NK-92 (cell line): ENCODE results near the gene ALDH2.
"Not testable (repeated sequence)": the region's sequence is repeated elsewhere in the genome, so short reads cannot be mapped to it uniquely, and the experiment has no call there.

Experiments used
- DNase-seq: peaks from one replicate; lab custom pipeline; 2025; ENCODE audit not compliant: unreplicated experiment; lab: John Stamatoyannopoulos, UW

The ALDH2 gene

DNA sequence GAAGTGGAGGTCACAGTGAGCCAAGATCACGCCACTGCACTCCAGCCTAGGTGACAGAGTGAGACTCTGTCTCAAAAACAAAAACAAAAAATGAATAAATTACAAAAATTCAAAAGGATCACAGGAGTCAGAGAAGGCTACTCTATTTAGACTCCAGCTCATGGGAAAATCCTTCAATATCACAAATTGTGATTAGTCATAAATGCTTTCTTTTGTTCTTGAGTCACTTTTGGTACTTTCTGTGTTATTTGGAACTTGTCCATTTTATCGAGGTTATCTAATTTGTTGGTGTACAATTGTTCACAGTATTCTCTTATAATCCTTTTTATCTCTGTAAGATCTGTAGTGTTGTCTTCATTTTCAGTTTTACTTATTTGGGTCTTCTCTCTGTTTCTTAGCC lies 18.9 kb downstream of the ALDH2 start:
- DNase-seq: no peak

DNA sequence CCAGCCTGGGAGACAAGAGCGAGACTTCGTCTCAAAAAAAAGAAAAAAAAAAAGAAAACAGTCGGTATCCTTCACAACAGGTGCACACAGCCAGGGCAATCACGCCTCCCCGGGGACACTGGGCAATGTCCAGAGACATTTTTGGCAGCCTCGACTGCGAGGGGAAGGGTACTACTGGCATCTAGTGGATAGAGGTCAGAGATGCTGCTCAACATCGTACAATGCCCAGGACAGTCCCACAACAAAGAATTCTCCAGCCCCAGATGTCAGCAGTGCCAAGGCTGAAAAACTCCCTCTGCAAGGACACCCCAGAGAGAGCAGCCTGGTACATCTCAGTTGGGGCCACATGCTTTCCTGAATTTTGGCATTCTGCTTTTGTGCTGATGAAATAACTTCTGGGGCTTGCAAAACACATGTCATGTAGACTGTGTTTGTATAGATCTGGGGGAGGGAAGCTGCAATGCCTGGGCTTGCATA lies 21.5 kb downstream of the ALDH2 start:
- DNase-seq: no peak

GRCh38 chr12:111789779-111790178 lies 23.0 kb downstream of the ALDH2 start:
- no peak for DNase-seq

DNA sequence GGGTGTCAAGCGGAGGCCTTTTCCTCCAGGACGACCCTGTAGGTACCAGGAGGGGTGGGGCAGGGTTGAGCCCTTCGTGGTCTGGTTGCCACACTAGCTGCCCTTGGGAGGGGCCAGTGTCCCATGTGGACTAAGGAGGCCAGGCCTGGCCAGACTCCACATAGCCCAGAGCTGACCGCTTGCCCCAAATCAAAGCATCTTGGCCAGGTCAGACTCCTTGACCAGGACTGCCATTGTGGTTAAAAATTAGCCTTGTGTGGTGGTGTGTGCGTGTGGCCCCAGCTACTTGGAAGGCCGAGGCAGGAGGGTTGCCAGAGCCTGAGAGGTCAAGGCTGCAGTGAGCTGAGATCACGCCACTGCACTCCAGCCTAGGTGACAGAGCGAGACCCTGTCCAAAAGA lies 24.8 kb downstream of the ALDH2 start:
- no peak for DNase-seq

DNA sequence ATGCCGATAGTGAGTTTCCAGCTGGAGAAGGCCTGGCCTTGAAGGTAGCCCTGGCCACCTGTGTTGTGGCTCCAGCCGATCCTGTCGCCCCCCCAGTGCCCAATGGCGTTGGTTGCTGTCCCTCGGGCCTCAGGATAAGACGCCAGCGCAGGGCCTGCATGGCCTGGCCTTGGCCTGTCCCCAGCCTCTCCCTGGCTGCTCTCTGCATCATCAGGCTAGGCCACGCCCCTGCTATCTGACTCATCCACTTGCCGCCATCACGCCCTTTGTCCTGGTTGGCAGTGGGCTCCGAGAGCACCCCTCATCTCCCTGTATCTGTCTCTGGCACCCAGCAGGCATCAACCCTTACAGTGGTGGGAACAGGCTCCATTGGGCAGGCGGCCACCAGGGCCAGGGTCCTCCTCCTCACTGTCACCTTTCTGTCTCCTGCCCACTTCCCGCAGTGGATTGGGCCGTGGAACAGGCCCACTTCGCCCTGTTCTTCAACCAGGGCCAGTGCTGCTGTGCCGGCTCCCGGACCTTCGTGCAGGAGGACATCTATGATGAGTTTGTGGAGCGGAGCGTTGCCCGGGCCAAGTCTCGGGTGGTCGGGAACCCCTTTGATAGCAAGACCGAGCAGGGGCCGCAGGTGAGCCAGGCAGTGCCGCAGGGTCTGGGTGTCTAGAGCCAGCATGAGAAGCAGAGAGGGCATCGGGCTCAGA lies 25.6 kb downstream of the ALDH2 start:
- no peak for DNase-seq

DNA sequence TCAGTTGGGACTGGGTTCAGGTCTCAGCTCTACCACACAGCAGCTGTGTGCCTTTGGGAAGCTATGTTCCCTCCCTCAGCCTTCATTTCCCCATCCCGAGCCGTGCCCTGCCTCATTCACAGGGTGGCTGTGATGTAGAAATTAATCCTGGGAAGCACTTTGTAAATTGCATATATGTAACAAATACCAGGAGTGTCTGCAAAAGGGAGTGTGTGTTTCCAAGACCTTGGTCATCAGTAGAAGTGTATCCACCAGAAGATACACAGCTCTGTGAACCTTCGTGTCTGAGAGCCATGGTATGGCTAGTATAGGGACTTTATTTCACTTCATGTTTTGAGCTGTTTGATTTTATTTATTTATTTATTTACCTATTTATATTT lies 26.1 kb downstream of the ALDH2 start:
- no peak for DNase-seq

DNA sequence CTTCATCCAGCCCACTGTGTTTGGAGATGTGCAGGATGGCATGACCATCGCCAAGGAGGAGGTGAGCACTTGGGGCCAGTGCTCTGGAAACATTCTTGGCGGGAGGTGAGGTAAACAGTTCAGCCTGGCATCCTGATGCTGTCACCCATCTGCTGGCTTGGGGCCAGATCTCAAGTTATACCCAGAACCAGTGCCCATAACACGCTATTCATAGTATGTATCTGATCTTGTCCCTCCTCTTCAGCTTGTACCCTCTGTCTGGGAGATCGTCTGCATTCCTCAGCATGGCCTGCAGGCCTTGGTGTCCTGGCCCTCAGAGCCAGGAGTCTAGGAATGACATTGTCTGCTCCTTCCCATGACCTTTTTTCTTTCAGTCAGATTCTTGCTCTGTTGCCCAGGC lies 31.4 kb downstream of the ALDH2 start:
- DNase-seq: no peak

DNA sequence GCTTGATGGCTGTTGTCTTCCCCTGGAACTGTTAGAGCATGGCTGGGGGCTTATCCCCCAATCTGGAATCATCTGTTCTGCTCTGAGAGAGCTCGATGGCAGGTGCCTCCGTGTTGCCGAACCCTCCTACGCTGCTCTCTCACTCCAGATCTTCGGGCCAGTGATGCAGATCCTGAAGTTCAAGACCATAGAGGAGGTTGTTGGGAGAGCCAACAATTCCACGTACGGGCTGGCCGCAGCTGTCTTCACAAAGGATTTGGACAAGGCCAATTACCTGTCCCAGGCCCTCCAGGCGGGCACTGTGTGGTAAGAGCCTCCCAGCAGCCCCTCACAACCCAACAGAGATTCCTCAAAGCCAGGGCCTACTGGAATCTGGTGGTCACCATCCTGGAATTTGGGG lies 33.0 kb downstream of the ALDH2 start:
- DNase-seq: no peak

DNA sequence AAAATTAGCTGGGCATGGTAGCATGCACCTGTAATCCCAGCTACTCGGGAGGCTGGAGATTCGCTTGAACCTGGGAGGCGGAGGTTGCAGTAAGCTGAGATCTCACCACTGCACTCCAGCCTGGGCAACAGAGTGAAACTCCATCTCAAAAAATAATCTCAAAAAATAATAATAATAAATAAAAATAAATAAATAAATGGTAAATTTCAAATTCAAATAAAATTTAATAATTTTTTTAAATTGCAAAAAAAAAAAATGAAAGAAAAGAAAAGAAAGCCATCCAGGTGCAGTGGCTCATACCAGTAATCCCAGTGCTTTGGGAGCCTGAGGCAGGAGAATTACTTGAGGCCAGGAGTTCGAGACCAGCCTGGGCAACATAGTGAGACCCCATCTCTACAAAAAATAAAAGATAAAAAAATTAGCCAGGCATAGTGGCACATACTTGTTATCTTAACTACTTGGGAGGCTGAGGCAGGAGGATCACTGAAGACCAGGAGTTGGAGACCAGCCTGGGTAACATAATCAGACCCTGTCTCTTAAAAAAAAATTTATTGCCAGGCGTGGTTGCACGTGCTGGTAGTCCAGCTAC lies 36.4 kb downstream of the ALDH2 start:
- no peak for DNase-seq

GRCh38 chr12:111803851-111804250 lies 37.1 kb downstream of the ALDH2 start:
- DNase-seq: no peak

DNA sequence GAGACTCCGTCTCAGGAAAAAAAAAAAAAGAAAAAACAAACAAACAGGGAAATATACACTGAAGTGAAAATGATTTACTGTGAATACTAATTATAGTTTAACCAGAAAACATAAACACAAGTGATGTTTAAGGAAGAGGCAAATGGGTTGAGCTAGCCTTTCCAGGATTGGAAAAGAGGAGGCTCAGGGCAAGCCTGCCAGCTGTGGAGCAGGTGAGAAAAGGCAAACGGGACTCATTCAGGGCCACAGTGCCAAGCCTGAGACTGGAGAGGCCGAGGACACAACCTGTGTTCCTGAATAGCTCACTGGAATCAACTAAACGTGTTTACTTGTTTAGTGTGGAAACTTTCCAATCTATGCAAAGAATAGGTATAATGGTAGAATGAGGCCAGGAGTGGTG lies 39.6 kb downstream of the ALDH2 start:
- DNase-seq: no peak

DNA sequence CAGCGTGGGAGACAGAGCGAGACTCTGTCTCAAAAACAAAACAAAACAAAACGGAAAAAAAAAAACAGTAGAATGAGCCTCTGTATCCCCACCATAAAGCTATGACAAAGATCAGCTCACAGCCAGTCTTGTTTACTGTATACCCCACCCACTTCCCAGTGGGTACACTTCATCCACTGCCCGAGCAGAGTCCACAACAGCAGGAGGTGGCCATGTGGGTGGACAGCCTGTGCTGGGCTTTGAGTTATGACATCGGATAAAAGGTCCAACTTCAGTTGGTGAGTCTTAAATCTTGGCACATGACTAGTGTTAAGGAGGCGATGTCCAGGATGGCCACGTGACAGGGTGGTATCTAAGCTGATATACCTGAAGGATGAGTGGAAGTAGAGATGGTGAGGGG lies 40.5 kb downstream of the ALDH2 start:
- DNase-seq: no peak

- DNase-seq: no peak
Observed at GRCh38 chr12:111812881-111813741, 46.4 kb downstream of the ALDH2 start.

GRCh38 chr12:111816065-111816615 lies 49.4 kb downstream of the ALDH2 start:
- no peak for DNase-seq

DNA sequence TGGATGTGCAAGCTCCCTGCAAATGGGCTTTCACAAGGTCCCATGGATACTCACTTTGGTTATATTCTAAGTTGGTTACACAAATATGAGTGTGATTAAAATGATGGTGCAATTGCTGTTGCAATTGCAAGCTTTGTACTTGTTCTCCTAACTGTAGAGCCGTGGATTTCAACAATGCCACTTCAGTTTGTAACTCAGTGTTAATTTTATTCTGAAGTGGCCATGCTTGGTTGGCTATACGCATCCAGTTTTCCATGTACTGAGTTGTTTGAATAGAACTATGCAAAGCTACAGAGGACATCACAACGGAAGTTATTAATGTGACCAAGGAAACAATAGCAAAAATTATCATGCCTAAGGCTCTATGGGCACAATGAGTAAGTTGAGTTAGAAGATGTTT lies 50.2 kb downstream of the ALDH2 start:
- not testable (repeated sequence) for DNase-seq

DNA sequence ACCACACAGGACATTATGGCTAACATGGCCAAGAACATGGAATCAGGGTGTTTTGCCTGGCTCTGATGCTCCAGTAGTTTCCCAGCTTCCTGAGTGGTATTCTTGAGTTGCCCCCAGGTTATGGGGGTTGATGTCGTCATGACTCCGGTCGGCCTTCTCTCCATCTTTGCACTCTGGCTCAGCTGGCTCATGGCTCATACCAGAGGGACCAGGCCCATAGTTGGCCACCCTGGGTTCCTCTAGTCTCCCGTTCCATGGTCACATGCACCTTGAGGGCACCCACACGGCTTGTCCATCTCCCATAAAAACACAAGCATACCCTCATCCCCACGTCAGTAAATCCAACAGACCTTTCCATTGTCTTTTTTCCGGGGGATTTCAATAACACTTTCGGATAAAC lies 51.6 kb downstream of the ALDH2 start:
- DNase-seq: no peak

DNA sequence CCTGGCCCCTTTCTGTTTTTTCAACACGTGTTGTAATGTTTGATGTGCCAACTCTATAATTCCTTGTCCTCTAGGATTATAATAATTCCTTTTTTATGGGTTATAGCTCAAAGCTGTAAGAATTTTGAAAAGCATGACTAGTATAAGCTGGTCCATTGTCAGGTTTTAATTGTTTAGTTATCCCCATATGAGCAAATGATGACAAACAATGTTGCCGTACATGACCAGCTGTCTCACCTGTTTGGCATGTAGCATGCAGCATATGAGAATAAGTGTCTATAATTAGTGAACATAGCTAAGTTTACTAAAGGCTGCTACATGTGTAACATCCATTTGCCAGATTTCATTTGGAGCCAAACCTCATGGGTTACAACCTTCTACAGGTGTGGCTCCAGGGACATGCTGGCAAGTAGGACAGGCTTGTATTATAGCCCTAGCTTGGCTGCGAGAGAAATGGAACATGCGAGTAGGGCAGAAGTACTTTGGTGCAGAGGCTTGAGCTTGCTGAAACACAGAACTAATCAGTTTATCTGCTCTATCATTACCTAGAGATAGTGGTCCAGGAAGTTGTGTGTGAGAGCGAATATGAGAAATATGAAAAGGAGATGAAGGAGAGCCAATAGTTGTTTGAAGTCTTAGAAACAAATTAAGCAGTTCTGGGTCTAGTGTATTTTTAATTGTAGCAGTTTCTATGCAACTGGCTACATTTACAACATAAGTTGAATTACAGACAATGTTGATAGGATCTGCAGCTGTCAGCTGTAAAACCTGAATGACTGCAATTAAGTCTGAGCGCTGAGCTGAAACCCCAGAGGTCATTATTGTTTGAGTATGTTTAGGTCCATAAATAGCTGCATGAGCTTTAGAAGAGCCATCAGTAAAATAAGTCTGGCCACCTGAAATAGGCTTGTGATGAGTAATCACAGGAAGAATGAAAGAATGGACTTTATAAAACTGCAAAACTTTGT lies 52.7 kb downstream of the ALDH2 start:
- no peak for DNase-seq

DNA sequence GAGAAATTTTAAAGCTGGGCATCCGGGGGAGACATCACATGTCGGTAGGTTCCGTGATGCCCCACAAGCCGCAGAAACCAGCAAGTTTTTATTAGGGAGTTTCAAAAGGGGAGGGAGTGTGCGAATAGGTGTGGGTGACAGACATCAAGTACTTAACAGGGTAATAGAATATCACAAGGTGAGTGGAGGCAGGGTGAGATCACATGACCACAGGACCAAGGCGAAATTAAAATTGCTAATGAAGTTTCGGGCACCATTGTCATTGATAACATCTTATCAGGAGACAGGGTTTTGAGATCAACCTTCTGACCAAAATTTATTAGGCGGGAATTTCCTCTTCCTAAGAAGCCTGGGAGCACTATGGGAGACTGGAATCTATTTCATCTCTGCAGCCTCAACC lies 54.1 kb downstream of the ALDH2 start:
- DNase-seq: not testable (repeated sequence)

DNA sequence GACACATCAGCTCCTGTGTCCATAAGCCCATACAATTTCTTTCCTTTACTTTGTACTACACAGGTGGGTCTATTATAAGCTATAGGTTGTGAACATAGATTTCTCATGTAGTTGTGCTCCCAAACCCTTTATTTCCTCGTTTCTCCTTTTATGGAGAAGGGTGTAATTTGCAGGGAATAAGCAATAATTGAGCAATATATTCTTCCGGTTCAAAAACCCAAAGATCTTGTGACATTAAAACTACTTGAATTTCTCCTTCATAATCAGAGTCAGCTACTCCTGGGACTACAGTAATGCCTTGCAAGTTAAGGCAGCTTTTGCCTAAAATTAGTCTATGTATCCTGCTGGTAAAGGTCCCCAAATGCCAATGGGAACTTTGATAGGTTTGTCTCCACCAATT lies 56.2 kb downstream of the ALDH2 start:
- DNase-seq: no peak

DNA sequence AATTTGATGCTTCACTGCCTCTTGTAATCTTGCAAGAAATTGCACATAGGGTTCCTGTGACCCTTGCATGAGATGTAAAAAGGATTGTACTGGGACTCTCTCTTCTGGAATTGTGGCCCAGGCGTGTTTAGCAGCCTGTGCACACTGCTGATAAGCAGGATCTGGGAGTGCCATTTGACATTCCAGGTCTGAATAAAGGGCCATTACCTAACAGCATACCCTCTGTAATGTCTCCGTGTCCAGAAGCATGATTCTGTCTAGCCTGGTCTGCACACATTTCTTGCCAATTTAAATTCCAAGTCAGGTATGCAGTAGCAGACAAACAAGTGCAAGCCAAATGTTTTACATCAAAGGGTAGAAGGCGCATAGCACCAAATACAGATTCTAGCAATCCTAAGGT lies 57.2 kb downstream of the ALDH2 start:
- DNase-seq: no peak

DNA sequence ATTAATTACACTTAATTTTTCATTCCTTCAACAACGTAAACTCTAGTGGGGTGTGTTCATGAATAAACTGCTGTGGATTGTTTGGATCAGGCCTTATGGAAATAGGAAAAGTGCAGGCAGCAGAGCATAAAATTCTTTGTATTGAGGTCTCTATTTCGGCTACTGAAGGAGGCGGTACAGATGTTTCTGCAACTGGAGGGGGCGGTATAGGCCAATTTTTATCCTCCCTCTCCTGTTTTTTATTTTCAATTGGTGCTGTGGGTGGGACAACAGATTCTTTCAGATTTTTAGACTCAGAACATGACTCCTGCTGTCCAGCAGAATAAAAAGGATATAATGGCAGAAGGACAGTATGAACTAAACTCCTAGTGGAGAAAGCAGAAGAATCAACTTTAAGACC lies 57.6 kb downstream of the ALDH2 start:
- DNase-seq: not testable (repeated sequence)
